Measurements from ENCODE around the gene TRAPPC1.
"Not testable (repeated sequence)": the region's sequence is repeated elsewhere in the genome, so short reads cannot be mapped to it uniquely, and the experiment has no call there.

Gene TRAPPC1

GRCh38 chr17:7931709-7932482 lies at the start of gene TRAPPC1, which contains the start of gene CNTROB:
TSS of gene TRAPPC1 (minus strand) at chr17:7931946. CDS start at chr17:7931829, 117 bp downstream.
TSS of gene CNTROB (plus strand) at chr17:7932206. CDS start at chr17:7933080, 874 bp downstream.
- in situ Hi-C loops (cut with MboI; ENCODE audit: low sequenced_read_pairs) = no loop called here

GRCh38 chr17:7977805-7978204 lies 46.1 kb upstream of the TRAPPC1 start:
- in situ Hi-C loops (cut with MboI; ENCODE audit: low sequenced_read_pairs) = no loop called here

- in situ Hi-C loops (cut with MboI; ENCODE audit: low sequenced_read_pairs) = no loop called here
Observed at GRCh38 chr17:7977039-7977438, 45.3 kb upstream of the TRAPPC1 start.

GRCh38 chr17:7974638-7975131 lies 42.9 kb upstream of the TRAPPC1 start:
- in situ Hi-C loops (cut with MboI; ENCODE audit: low sequenced_read_pairs) = no loop called here

- in situ Hi-C loops (cut with MboI; ENCODE audit: low sequenced_read_pairs) = no loop called here
Observed at GRCh38 chr17:7972131-7972785, 40.5 kb upstream of the TRAPPC1 start.

GRCh38 chr17:7971651-7972050 lies 39.9 kb upstream of the TRAPPC1 start:
- in situ Hi-C loops (cut with MboI; ENCODE audit: low sequenced_read_pairs) = no loop called here

GRCh38 chr17:7969433-7969832 lies 37.7 kb upstream of the TRAPPC1 start:
- in situ Hi-C loops (cut with MboI; ENCODE audit: low sequenced_read_pairs) = no loop called here

- in situ Hi-C loops (cut with MboI; ENCODE audit: low sequenced_read_pairs) = no loop called here
Observed at GRCh38 chr17:7967751-7968150, 36.0 kb upstream of the TRAPPC1 start.

GRCh38 chr17:7961421-7961820 lies 29.7 kb upstream of the TRAPPC1 start:
- in situ Hi-C loops (cut with MboI; ENCODE audit: low sequenced_read_pairs) = no loop called here

GRCh38 chr17:7959503-7960253 lies 27.9 kb upstream of the TRAPPC1 start:
- in situ Hi-C loops (cut with MboI; ENCODE audit: low sequenced_read_pairs) = no loop called here

- in situ Hi-C loops (cut with MboI; ENCODE audit: low sequenced_read_pairs) = no loop called here
Observed at GRCh38 chr17:7956228-7956965, 24.7 kb upstream of the TRAPPC1 start.

GRCh38 chr17:7955414-7956227 lies 23.9 kb upstream of the TRAPPC1 start:
- in situ Hi-C loops (cut with MboI; ENCODE audit: low sequenced_read_pairs) = no loop called here

- in situ Hi-C loops (cut with MboI; ENCODE audit: low sequenced_read_pairs) = not testable (repeated sequence)
Observed at GRCh38 chr17:7953266-7953665, 21.5 kb upstream of the TRAPPC1 start.

GRCh38 chr17:7951143-7951792 lies 19.5 kb upstream of the TRAPPC1 start:
- in situ Hi-C loops (cut with MboI; ENCODE audit: low sequenced_read_pairs) = no loop called here

- in situ Hi-C loops (cut with MboI; ENCODE audit: low sequenced_read_pairs) = no loop called here
Observed at GRCh38 chr17:7950578-7950977, 18.8 kb upstream of the TRAPPC1 start.

GRCh38 chr17:7947651-7948050 lies 15.9 kb upstream of the TRAPPC1 start:
- in situ Hi-C loops (cut with MboI; ENCODE audit: low sequenced_read_pairs) = no loop called here

GRCh38 chr17:7946441-7946840 lies 14.7 kb upstream of the TRAPPC1 start:
- in situ Hi-C loops (cut with MboI; ENCODE audit: low sequenced_read_pairs) = no loop called here

- in situ Hi-C loops (cut with MboI; ENCODE audit: low sequenced_read_pairs) = no loop called here
Observed at GRCh38 chr17:7945651-7946050, 13.9 kb upstream of the TRAPPC1 start.

GRCh38 chr17:7944326-7944725 lies 12.6 kb upstream of the TRAPPC1 start:
- in situ Hi-C loops (cut with MboI; ENCODE audit: low sequenced_read_pairs) = no loop called here

Data from HL-60/S4 treated with retinoic acid at 250 ng/mL for 4 days and 3 days (cell line).